Panc1 (cell line): ENCODE results near the gene CCL28.

ENCODE experiments used
- POLR2AphosphoS5 ChIP-seq: IDR thresholded peaks from 2 replicates; pipeline ENCODE4 v1.6.1; 2012; ENCODE audit warnings: mild to moderate bottlenecking, low read depth, low read length, moderate library complexity
- SIN3A ChIP-seq: IDR thresholded peaks from 2 replicates; pipeline ENCODE4 v1.6.1; 2012; ENCODE audit warnings: low read depth, mild to moderate bottlenecking, low read length, moderate library complexity, borderline replicate concordance; ENCODE audit not compliant: insufficient read depth
- TF ChIP-seq, protein P1 (sequence below): fragments of 450-650 bp; IDR thresholded peaks from 2 replicates; pipeline ENCODE4 v1.5.1; 2017; ENCODE audit warnings: mild to moderate bottlenecking
- TF ChIP-seq, protein P2 (sequence below), 2 experiments: IDR thresholded peaks; 2 replicates each; pipeline ENCODE4 v1.6.1; 2011 to 2012; ENCODE audit warnings: low read depth in 2 of 2, control low read depth in 1 of 2, low read length in 1 of 2, mild to moderate bottlenecking in 1 of 2, moderate library complexity in 1 of 2; ENCODE audit not compliant: insufficient read depth in 1 of 2

DNA sequence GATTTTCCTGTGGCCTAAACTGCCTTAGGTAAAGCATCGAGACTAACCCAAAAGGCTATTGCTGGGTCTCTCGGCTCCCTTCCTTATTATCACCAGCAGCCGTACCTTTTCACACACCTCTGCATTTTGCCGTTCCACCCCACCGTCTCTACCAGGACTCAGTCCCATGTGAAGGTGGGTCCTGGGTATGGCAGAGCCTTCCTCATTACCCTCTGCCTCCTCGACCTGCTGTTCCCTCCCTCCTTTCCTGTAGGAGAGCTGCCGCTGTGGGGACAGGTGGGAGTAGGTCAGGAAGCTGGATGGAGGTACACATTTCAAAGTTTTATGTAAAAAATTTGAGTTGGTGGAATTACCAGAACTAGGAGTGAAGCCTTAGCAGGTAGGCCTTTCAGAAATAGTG, 1.8 kb downstream of the CCL28 start:
- TF ChIP-seq, protein P1, sequence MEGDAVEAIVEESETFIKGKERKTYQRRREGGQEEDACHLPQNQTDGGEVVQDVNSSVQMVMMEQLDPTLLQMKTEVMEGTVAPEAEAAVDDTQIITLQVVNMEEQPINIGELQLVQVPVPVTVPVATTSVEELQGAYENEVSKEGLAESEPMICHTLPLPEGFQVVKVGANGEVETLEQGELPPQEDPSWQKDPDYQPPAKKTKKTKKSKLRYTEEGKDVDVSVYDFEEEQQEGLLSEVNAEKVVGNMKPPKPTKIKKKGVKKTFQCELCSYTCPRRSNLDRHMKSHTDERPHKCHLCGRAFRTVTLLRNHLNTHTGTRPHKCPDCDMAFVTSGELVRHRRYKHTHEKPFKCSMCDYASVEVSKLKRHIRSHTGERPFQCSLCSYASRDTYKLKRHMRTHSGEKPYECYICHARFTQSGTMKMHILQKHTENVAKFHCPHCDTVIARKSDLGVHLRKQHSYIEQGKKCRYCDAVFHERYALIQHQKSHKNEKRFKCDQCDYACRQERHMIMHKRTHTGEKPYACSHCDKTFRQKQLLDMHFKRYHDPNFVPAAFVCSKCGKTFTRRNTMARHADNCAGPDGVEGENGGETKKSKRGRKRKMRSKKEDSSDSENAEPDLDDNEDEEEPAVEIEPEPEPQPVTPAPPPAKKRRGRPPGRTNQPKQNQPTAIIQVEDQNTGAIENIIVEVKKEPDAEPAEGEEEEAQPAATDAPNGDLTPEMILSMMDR, result no peak
- TF ChIP-seq, protein P2, sequence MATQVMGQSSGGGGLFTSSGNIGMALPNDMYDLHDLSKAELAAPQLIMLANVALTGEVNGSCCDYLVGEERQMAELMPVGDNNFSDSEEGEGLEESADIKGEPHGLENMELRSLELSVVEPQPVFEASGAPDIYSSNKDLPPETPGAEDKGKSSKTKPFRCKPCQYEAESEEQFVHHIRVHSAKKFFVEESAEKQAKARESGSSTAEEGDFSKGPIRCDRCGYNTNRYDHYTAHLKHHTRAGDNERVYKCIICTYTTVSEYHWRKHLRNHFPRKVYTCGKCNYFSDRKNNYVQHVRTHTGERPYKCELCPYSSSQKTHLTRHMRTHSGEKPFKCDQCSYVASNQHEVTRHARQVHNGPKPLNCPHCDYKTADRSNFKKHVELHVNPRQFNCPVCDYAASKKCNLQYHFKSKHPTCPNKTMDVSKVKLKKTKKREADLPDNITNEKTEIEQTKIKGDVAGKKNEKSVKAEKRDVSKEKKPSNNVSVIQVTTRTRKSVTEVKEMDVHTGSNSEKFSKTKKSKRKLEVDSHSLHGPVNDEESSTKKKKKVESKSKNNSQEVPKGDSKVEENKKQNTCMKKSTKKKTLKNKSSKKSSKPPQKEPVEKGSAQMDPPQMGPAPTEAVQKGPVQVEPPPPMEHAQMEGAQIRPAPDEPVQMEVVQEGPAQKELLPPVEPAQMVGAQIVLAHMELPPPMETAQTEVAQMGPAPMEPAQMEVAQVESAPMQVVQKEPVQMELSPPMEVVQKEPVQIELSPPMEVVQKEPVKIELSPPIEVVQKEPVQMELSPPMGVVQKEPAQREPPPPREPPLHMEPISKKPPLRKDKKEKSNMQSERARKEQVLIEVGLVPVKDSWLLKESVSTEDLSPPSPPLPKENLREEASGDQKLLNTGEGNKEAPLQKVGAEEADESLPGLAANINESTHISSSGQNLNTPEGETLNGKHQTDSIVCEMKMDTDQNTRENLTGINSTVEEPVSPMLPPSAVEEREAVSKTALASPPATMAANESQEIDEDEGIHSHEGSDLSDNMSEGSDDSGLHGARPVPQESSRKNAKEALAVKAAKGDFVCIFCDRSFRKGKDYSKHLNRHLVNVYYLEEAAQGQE (IDR thresholded peaks at IDR 0.05; ENCODE audit: insufficient read depth in 1 of 2, low read depth in 2 of 2, low read length in 1 of 2), result no peak
- TF ChIP-seq POLR2AphosphoS5 (no peak), SIN3A (no peak)
